Right renal pelvis (tissue), 4 donors: Measurements from ENCODE around the gene PMAIP1. TPM values are rescaled to one million over a fixed set of nuclear protein-coding genes. Genes with fewer than 3 reads are reported as not detected.
"Not testable (repeated sequence)": the region's sequence is repeated elsewhere in the genome, so short reads cannot be mapped to it uniquely, and the experiment has no call there.

Source experiments
- DNase-seq, 4 donors: peaks; one replicate each; pipeline ENCODE4 v3.0.0-alpha.2; 2013; ENCODE audit warnings: low read depth in 4 of 4, low spot score in 3 of 4, missing footprints in 1 of 4
- polyA plus RNA-seq, 4 donors: library from polyadenylated mRNA; unstranded; fragments of 120-200 nt; gene quantifications; one replicate each; pipeline ENCODE4 v1.2.1, GENCODE V29; 2013; ENCODE audit not compliant: insufficient read length in 4 of 4

PMAIP1 gene
- polyA plus RNA-seq: 1 to 10 TPM; 3.4 to 4.4 (median 4.1) TPM

DNA sequence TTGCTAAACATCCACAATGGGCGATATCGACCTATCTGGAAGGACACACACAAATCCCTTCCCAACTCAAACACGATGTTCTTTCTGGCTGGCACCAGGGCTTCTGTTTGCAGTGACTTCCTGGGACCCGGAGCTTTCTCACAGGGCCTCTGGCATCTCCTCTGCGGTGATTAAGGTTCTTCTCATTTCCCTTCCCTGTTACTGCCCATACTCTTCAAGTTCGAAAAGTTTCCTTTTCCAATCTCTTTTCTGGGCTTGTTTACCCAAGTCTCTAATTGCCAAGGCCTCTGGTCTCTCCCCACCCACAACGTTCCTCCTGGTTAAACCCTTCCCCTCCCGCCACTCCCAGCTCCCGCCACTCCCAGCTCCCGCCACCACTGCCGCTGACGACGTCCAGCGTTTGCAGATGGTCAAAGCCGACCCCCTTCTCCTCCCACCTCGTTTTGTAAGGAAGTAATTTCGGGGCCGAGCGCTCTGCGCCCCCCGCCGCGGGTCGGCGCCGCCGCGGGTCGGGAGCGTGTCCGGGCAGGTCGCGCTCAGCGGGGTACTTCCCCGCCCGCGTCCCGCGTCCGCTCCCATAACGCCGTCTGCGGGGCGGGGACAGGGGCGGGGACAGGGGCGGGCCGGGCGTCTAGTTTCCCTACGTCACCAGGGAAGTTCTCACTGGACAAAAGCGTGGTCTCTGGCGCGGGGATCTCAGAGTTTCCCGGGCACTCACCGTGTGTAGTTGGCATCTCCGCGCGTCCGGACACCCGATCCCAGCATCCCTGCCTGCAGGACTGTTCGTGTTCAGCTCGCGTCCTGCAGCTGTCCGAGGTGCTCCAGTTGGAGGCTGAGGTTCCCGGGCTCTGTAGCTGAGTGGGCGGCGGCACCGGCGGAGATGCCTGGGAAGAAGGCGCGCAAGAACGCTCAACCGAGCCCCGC is at the start of gene PMAIP1:
TSS of gene PMAIP1 (plus strand) at position 699 of the 924 bp plus-strand sequence. CDS start at position 881, 182 bp downstream.
- DNase-seq: peak; percentile 76 to 82 (median 78)

DNA sequence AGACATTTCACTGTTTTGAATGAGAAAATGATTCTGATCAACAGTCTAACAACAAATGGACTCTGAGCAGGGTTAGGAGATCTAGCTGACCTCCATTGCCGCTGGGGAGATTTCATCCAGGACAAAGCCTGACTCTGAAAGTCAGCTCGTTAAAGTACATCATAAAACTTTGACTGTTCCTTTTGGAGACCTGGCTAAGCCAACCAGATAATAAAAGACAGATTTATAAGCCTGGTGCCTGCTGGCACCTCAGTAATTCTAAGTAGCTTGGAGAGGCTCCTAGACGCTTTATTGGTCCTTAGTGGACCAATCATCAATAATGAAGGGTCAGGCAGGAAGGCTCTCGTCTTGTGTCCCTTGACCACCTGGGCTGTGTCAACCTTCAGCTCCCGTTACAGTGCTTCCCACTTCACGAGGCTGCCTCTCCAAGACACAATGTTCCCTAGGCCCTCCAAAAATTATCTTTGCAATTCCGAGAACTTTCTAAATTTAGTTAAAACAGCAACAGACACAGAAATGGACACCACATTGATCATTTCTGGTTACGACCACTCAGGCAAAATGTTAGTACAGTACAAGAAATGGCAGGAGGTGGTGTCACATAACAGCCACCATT is 47.9 kb upstream of the PMAIP1 start:
- DNase-seq: no peak

DNA sequence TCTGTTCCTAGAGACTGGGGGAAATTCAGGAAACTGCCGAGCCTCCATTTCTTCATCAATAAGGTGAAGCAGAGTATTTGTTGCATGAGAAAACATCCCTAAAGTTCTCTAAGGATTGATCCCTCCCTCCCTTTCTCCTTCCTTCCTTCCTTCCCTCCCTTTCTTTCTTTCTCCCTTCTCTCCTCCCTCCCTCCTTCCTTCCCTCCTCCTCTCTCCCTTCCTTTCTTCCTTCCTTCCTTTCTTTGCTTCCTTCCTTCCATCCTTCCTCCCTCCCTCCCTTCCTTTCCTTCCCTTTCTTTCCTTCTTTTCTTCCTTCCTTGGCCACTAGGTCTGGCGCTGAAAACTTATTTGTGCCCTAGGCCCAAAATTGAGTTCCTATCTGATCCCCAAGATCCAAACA is 47.2 kb upstream of the PMAIP1 start:
- no peak for DNase-seq

DNA sequence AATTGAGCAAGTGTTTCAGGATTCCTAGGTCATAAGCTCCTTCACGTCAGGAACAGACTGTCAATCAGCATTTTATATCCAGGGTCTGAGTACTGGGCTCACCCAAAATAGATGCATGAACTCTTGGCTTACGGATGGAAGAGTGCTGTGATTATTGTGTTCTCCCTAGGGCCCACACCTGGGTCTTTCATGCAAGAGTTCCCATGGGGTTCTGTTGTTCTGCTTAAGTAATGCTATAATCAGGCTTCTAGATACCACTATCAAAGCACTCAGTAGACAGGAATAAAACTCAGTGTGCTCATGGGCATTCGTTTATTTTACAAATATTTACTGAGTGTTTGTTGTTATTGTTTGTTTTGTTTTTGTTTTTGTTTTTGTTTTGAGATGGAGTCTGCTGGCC is 46.4 kb upstream of the PMAIP1 start:
- DNase-seq: no peak

GRCh38 chr18:59853988-59854387 is 45.8 kb upstream of the PMAIP1 start:
- DNase-seq: not testable (repeated sequence)

GRCh38 chr18:59861009-59861408 is 38.8 kb upstream of the PMAIP1 start:
- DNase-seq: no peak

DNA sequence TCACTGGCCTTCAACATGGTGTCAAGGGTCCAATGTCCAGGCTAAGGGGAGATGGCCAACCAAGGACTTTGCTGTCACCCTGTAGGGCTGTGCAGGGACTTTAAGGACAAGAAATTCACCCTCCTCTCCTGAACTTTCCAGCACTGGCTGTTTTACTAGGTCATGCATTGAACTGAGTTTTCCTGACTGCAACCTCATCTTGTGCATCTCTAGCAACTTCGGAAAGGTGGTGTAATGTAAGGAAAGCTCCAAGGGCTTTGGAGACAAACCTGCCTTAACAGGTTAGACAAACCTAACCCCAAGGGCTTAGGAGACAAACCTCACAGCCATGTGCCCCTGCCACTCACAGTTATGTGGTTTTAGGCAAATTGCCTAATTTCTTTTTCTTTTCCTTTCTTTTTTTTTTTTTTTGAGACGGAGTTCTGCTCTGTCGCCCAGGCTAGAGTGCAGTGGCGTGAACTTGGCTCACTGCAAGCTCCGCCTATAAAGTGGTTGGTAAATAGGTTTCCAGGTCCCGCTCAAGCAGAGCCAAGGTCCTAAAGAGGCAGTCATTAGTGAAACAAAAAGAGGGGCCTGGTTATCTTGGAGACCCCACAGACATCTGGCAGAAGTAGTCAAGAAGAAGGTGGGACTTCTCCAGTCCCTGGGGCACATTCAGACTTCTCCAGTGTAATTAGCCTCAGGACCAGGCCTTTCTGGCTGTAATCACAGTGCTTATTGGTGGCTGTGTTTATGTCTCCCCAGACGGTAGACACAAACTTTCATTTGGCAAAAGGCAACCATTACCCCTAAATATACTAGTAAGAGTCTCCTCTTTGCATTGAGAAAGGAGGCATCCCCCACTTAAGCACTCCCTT is 37.6 kb upstream of the PMAIP1 start:
- no peak for DNase-seq

GRCh38 chr18:59865241-59865986 is 34.4 kb upstream of the PMAIP1 start:
- no peak for DNase-seq

GRCh38 chr18:59866551-59867269 is 33.1 kb upstream of the PMAIP1 start:
- no peak for DNase-seq

DNA sequence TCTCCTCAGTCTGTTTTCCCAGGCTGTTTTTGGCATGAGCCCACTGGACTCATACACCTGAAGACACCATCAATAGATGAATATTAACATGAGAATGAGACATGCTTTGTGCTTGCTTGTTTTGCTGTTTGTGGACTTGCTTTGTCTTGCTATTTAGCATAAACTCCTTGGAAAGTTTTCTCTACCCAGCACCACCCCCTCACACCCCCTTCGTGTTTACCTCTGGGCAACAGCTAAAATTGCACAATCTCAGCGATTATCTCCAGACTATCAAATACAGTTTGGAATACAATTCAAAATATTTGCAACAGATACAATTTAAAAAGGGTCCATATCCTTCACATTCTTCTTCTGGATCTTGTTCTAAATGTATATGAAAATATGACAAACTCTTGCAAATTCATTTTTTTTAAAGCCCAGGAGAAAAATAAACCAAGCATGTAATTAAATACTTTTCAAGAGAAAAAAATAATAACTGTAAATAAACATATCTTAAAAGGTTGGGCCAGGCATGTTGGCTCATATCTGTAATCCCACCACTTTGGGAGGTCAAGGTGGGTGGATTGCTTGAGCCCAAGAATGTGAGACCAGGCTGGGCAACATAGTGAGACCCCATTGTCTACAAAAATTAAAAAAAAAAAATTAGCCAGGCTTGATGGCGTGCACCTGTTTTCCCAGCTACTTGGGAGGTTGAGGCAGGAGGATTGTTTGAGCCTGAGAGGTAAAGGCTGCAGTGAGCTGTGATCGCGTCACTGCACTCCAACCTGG is 32.3 kb upstream of the PMAIP1 start:
- no peak for DNase-seq

GRCh38 chr18:59870623-59871130 is 29.1 kb upstream of the PMAIP1 start:
- DNase-seq: no peak

DNA sequence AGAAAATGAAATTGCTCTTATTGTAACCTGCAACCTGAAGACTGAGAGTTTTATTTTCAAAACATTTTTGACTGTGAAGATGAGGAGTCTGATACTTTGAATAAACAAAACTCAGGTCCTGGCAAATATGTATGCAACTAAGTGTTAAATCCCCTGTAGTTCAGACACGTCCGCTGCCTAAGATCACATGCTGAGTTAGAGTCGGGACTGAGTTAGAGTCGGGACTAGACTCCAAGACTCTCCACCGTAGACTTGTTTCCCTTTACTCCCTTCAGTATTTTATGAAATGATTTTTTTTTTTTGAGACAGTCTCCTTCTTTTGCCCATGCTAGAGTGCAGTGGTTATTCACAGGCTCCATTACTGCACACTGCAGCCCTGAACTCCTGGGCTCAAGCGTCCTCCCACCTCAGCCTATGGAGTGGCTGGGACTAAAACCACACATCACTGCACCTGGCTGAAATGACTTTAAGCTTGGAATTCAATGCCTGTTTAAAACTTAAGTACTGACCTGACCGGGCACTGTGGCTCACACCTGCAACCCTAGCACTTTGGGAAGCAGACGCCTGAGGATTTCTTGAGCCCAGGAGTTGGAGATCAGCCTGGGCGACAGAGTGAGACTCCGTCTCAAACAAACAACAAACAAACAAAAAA is 28.0 kb upstream of the PMAIP1 start:
- DNase-seq: no peak

DNA sequence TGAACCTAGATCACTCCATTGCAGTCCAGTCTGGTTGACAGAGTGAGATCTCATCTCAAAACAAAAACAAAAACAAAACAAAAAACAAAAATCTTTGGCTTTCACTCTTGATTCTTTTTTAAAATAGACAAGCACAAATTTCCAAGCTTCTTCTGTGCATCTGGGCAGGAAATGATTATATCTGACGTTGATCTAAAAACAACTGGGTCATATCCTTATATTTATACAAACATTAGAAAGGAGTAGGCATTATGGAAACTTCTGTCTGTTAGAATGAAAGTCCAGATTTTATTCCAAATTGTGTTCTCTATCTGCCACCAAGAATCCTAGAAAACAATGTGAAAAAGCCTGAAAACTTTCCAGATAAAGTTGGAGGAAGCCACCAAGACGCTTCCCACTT is 26.2 kb upstream of the PMAIP1 start:
- no peak for DNase-seq

- DNase-seq: no peak
Observed at GRCh38 chr18:59874166-59874565, 25.6 kb upstream of the PMAIP1 start.

GRCh38 chr18:59876310-59876626 is 23.5 kb upstream of the PMAIP1 start:
- no peak for DNase-seq

DNA sequence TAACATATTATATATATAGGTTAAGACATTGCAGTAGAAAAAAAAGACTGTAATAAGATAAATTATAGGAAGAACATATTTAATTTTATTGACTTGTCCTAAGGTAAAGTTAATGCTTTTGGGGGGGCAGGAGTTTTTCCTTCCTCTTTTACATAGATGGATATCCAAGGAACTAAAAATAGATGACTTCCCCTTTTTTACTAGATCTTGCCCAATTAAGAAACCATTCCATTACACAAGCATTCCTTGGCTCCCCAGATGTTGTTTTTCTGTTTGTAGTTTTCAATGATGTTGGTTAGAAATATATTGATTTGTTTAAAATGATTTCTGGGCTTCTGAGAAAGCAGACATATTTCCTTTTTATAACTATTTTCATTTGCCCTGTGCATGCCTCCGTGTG is 22.4 kb upstream of the PMAIP1 start:
- DNase-seq: no peak

- no peak for DNase-seq
Observed at GRCh38 chr18:59878644-59879043, 21.2 kb upstream of the PMAIP1 start.
